H9 (cell line): ENCODE measurements around the gene TXNDC11. TPM values are rescaled to one million over a fixed set of nuclear protein-coding genes. Genes with fewer than 3 reads are reported as not detected.
A peak's percentile ranks its signal among the peaks of the same experiment; 100 is the strongest.

Experiments used
- DNase-seq: peaks from one replicate; pipeline ENCODE4 v3.0.0-alpha.2; 2017
- H2AFZ ChIP-seq: one replicate; pipeline ENCODE4 v1.6.1; 2013; ENCODE audit warnings: mild to moderate bottlenecking, low read length, control low read depth, moderate library complexity
- H2AK5ac ChIP-seq: 2 replicates; pipeline ENCODE4 v1.6.1; 2013; ENCODE audit warnings: low read length, control low read depth, mixed read lengths; ENCODE audit not compliant: insufficient read length
- H2BK120ac ChIP-seq: one replicate; pipeline ENCODE4 v1.6.1; 2013; ENCODE audit warnings: low read depth, mild to moderate bottlenecking, low read length, control low read depth, inconsistent platforms; ENCODE audit not compliant: poor library complexity, severe bottlenecking
- H2BK12ac ChIP-seq: 2 replicates; pipeline ENCODE4 v1.6.1; 2013; ENCODE audit warnings: low read length, control low read depth, mixed read lengths, low read depth; ENCODE audit not compliant: insufficient read length
- H2BK15ac ChIP-seq: 2 replicates; pipeline ENCODE4 v1.6.1; 2013; ENCODE audit warnings: low read depth, low read length, control low read depth
- H2BK20ac ChIP-seq: one replicate; pipeline ENCODE4 v1.6.1; 2013; ENCODE audit warnings: low read depth, mild to moderate bottlenecking, low read length, control low read depth, inconsistent platforms; ENCODE audit not compliant: poor library complexity, severe bottlenecking
- H2BK5ac ChIP-seq: 2 replicates; pipeline ENCODE4 v1.6.1; 2013; ENCODE audit warnings: low read length, control low read depth, mixed read lengths; ENCODE audit not compliant: insufficient read length
- H3K14ac ChIP-seq: 2 replicates; pipeline ENCODE4 v1.6.1; 2013; ENCODE audit warnings: low read length, control low read depth; ENCODE audit not compliant: insufficient read depth
- H3K18ac ChIP-seq: 2 replicates; pipeline ENCODE4 v1.6.1; 2013; ENCODE audit warnings: low read depth, mild to moderate bottlenecking, mixed read lengths, low read length, control low read depth; ENCODE audit not compliant: insufficient read length
- H3K23ac ChIP-seq: 2 replicates; pipeline ENCODE4 v1.6.1; 2013; ENCODE audit warnings: low read length, control low read depth, mixed read lengths, low read depth; ENCODE audit not compliant: insufficient read length
- H3K23me2 ChIP-seq: 2 replicates; pipeline ENCODE4 v1.6.1; 2013; ENCODE audit warnings: low read depth, mild to moderate bottlenecking, mixed read lengths, low read length, control low read depth; ENCODE audit not compliant: insufficient read length, poor library complexity, severe bottlenecking
- H3K27ac ChIP-seq: 2 replicates; pipeline ENCODE4 v1.5.1; 2013; ENCODE audit warnings: low read length, control low read depth, mixed read lengths, low read depth; ENCODE audit not compliant: insufficient read length
- H3K27me3 ChIP-seq: 2 replicates; pipeline ENCODE4 v1.6.1; 2013; ENCODE audit warnings: low read length, control low read depth, inconsistent platforms; ENCODE audit not compliant: insufficient read depth
- H3K4ac ChIP-seq: 2 replicates; pipeline ENCODE4 v1.6.1; 2013; ENCODE audit warnings: low read depth, mild to moderate bottlenecking, control low read depth, inconsistent platforms, low read length, moderate library complexity
- H3K4me1 ChIP-seq: 2 replicates; pipeline ENCODE4 v1.6.1; 2013; ENCODE audit warnings: low read length, control low read depth, inconsistent platforms; ENCODE audit not compliant: insufficient read depth
- H3K4me2 ChIP-seq: 2 replicates; pipeline ENCODE4 v1.6.1; 2013; ENCODE audit warnings: low read length, control low read depth, mixed read lengths; ENCODE audit not compliant: insufficient read length, insufficient read depth
- H3K56ac ChIP-seq: 2 replicates; pipeline ENCODE4 v1.6.1; 2013; ENCODE audit warnings: low read depth, mild to moderate bottlenecking, mixed read lengths, low read length, control low read depth; ENCODE audit not compliant: insufficient read length
- H3K79me1 ChIP-seq: 2 replicates; pipeline ENCODE4 v1.6.1; 2013; ENCODE audit warnings: low read depth, mild to moderate bottlenecking, moderate library complexity, low read length, control low read depth, inconsistent platforms; ENCODE audit not compliant: insufficient read depth, poor library complexity, severe bottlenecking
- H3K79me2 ChIP-seq: 2 replicates; pipeline ENCODE4 v1.6.1; 2013; ENCODE audit warnings: low read length, control low read depth, inconsistent platforms; ENCODE audit not compliant: insufficient read depth
- H3K9ac ChIP-seq: 2 replicates; pipeline ENCODE4 v1.6.1; 2013; ENCODE audit warnings: low read length, control low read depth, mixed read lengths; ENCODE audit not compliant: insufficient read length; ENCODE audit errors: extremely low read depth
- H3K9me3 ChIP-seq: one replicate; pipeline ENCODE4 v1.6.1; 2013; ENCODE audit warnings: low read depth, low read length, inconsistent platforms; ENCODE audit not compliant: control insufficient read depth
- H3T11ph ChIP-seq: one replicate; pipeline ENCODE4 v1.6.1; 2013; ENCODE audit warnings: mild to moderate bottlenecking, low read length, control low read depth, inconsistent platforms
- H4K20me1 ChIP-seq: one replicate; pipeline ENCODE4 v1.6.1; 2013; ENCODE audit not compliant: control insufficient read depth, insufficient read length, insufficient read depth
- H4K5ac ChIP-seq: 2 replicates; pipeline ENCODE4 v1.6.1; 2013; ENCODE audit warnings: low read depth, mild to moderate bottlenecking, mixed read lengths, low read length, control low read depth; ENCODE audit not compliant: insufficient read length
- H4K8ac ChIP-seq: replicated peaks from 2 replicates; pipeline ENCODE4 v1.6.1; 2013; ENCODE audit warnings: low read length, control low read depth, mixed read lengths, low read depth; ENCODE audit not compliant: insufficient read length
- H4K91ac ChIP-seq: 2 replicates; pipeline ENCODE4 v1.6.1; 2013; ENCODE audit warnings: low read depth, mild to moderate bottlenecking, moderate library complexity, mixed read lengths, low read length, control low read depth; ENCODE audit not compliant: insufficient read length
- H3K27ac Mint-ChIP-seq, 3 experiments: 2 replicates in 2 of 3; 3 replicates in 1 of 3; pipeline ENCODE4 v1.8.0; 2020 to 2021; ENCODE audit warnings: mixed read lengths in 3 of 3, mild to moderate bottlenecking in 1 of 3, moderate library complexity in 1 of 3
- H3K27me3 Mint-ChIP-seq: 2 replicates; pipeline ENCODE4 v1.8.0; 2021; ENCODE audit warnings: low read depth, mild to moderate bottlenecking, moderate library complexity, mixed read lengths
- H3K36me3 Mint-ChIP-seq, 3 experiments: 2 replicates in 2 of 3; 3 replicates in 1 of 3; pipeline ENCODE4 v1.8.0; 2020 to 2021; ENCODE audit warnings: low read depth in 3 of 3, mixed read lengths in 3 of 3; ENCODE audit not compliant: insufficient read depth in 1 of 3
- H3K4me1 Mint-ChIP-seq, 2 experiments: 2 replicates each; pipeline ENCODE4 v1.8.0; 2020; ENCODE audit warnings: mixed read lengths in 2 of 2
- H3K4me3 Mint-ChIP-seq, 2 experiments: 2 replicates in 1 of 2; 3 replicates in 1 of 2; pipeline ENCODE4 v1.8.0; 2020 to 2021; ENCODE audit warnings: mild to moderate bottlenecking in 2 of 2, mixed read lengths in 2 of 2, moderate library complexity in 1 of 2
- H3K9me3 Mint-ChIP-seq, 2 experiments: 2 replicates in 1 of 2; 3 replicates in 1 of 2; pipeline ENCODE4 v1.8.0; 2020; ENCODE audit warnings: mild to moderate bottlenecking in 2 of 2, mixed read lengths in 2 of 2, moderate library complexity in 1 of 2
- WGBS: extraction: QIAGEN DNeasy Blood & Tissue Kit; methylation state at CpG from one replicate; pipeline ENCODE4 v1.1.7; 2013; ENCODE audit warnings: missing lambda C conversion rate, low lambda C conversion rate, mixed read lengths; ENCODE audit not compliant: insufficient read length; ENCODE audit errors: extremely low coverage; 5-methylcytosine and 5-hydroxymethylcytosine counted together
- total RNA-seq: library from RNA; stranded (reverse); gene quantifications from 2 replicates; pipeline ENCODE4 v1.2.1, GENCODE V29; 2021
- TF ChIP-seq, protein P1 (sequence below): fragments of 200-600 bp; sonication (generic); conservative IDR thresholded peaks from 3 replicates; pipeline ENCODE4 v1.8.0; 2021; ENCODE audit warnings: antibody characterized with exemption, mild to moderate bottlenecking

Gene TXNDC11
- total RNA-seq, 1 experiment from 2014 or later, result 12.2 TPM

DNA sequence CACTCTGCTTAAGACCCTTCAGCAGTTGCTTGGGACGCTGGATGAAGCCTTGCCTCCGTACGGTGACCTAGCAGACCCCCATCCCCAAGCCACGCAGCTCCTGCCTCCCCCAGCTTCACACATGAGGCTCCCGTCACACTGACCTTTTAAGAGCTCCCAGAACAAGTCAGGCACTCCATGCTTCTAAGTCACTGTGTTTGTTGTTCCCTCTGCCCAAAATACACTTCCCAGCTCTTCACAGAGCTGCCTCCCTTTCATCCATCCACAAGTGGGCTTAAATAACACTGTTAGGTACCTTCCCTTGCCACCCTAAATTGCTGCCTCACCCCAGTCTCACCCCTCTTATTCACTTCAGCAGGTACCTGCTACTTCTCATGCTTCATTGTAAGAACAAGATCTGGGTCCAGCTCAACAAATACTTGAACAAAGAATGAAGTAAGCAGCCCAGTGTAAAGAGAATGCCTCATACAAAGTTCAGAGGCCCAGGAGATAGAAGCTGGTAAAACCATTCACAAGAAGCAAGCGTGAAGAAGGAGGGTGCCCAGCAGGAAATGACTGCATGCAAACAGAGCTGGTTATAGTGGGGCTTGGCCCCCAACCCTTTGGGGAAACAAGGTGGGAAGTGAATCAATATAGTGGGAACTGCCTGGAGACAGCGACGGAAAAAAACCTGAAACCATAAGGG is 48.6 kb upstream of the TXNDC11 start:
- no peaks in the 10 kb centered on the region for H4K20me1 ChIP-seq
- WGBS, result no CpG with 5 or more reads among the region's 8 CpGs
- no peak overlapping the region for H3K4me3 Mint-ChIP-seq

More for the DNA sequence above, 48.6 kb upstream of the TXNDC11 start:
- no peaks in the 10 kb centered on the region for H3K27me3 ChIP-seq
- H2BK20ac ChIP-seq, result no peak overlapping the region
- no peak overlapping the region for H2BK12ac ChIP-seq
- peak overlapping the region; percentile 83 to 95 (median 89); a peak in 6 of 7 replicates for H3K27ac Mint-ChIP-seq
- no peak overlapping the region for H2BK15ac ChIP-seq
- no peak overlapping the region for H3K9ac ChIP-seq
- no peak overlapping the region for H2AFZ ChIP-seq
- H4K5ac ChIP-seq, result no peak overlapping the region
- H3K27ac ChIP-seq, result no peak overlapping the region
- H3K4me1 ChIP-seq, result no peaks in the 10 kb centered on the region
- no peak overlapping the region for H3K4ac ChIP-seq
- no peak overlapping the region for H3K18ac ChIP-seq
- TF ChIP-seq, protein P1, sequence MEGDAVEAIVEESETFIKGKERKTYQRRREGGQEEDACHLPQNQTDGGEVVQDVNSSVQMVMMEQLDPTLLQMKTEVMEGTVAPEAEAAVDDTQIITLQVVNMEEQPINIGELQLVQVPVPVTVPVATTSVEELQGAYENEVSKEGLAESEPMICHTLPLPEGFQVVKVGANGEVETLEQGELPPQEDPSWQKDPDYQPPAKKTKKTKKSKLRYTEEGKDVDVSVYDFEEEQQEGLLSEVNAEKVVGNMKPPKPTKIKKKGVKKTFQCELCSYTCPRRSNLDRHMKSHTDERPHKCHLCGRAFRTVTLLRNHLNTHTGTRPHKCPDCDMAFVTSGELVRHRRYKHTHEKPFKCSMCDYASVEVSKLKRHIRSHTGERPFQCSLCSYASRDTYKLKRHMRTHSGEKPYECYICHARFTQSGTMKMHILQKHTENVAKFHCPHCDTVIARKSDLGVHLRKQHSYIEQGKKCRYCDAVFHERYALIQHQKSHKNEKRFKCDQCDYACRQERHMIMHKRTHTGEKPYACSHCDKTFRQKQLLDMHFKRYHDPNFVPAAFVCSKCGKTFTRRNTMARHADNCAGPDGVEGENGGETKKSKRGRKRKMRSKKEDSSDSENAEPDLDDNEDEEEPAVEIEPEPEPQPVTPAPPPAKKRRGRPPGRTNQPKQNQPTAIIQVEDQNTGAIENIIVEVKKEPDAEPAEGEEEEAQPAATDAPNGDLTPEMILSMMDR, result no peak
- H2AK5ac ChIP-seq, result no peak overlapping the region
- no peak overlapping the region for H3T11ph ChIP-seq
- no peaks in the 10 kb centered on the region for H3K27me3 Mint-ChIP-seq
- no peak for DNase-seq
- no peaks in the 10 kb centered on the region for H3K79me1 ChIP-seq
- no peak overlapping the region for H4K8ac ChIP-seq
- no peak overlapping the region for H2BK120ac ChIP-seq
- H4K91ac ChIP-seq, result no peak overlapping the region
- H3K4me1 Mint-ChIP-seq, result peaks cover 17 to 34% of the 10 kb centered on the region in 2 experiments
- H3K56ac ChIP-seq, result no peak overlapping the region
- H3K36me3 Mint-ChIP-seq, result peaks cover 2 to 14% (median 12%) of the 10 kb centered on the region in 3 experiments; a peak in 6 of 7 replicates
- no peak overlapping the region for H3K4me2 ChIP-seq
- no peaks in the 10 kb centered on the region for H3K23me2 ChIP-seq
- H3K9me3 Mint-ChIP-seq, result no peaks in the 10 kb centered on the region
- peaks cover 17% of the 10 kb centered on the region; the same call in 1 of the 2 replicates for H3K79me2 ChIP-seq
- no peaks in the 10 kb centered on the region for H3K9me3 ChIP-seq
- no peak overlapping the region for H2BK5ac ChIP-seq
- no peak overlapping the region for H3K23ac ChIP-seq
- H3K14ac ChIP-seq, result no peak overlapping the region
